Putamen (tissue), 1 donor: ENCODE results near the gene ZBTB43.
"Not testable (repeated sequence)": the region's sequence is repeated elsewhere in the genome, so short reads cannot be mapped to it uniquely, and the experiment has no call there.

Source experiments
- DNase-seq: peaks from one replicate; pipeline ENCODE4 v3.0.0-alpha.2; 2016; ENCODE audit warnings: low spot score

Gene ZBTB43, protein sequence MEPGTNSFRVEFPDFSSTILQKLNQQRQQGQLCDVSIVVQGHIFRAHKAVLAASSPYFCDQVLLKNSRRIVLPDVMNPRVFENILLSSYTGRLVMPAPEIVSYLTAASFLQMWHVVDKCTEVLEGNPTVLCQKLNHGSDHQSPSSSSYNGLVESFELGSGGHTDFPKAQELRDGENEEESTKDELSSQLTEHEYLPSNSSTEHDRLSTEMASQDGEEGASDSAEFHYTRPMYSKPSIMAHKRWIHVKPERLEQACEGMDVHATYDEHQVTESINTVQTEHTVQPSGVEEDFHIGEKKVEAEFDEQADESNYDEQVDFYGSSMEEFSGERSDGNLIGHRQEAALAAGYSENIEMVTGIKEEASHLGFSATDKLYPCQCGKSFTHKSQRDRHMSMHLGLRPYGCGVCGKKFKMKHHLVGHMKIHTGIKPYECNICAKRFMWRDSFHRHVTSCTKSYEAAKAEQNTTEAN

GRCh38 chr9:126804696-126805553 is at the start of gene ZBTB43:
TSS of gene ZBTB43 (plus strand) at chr9:126805040. CDS start at chr9:126832510, 27,470 bp downstream.
- DNase-seq, result peak; percentile 95

DNA sequence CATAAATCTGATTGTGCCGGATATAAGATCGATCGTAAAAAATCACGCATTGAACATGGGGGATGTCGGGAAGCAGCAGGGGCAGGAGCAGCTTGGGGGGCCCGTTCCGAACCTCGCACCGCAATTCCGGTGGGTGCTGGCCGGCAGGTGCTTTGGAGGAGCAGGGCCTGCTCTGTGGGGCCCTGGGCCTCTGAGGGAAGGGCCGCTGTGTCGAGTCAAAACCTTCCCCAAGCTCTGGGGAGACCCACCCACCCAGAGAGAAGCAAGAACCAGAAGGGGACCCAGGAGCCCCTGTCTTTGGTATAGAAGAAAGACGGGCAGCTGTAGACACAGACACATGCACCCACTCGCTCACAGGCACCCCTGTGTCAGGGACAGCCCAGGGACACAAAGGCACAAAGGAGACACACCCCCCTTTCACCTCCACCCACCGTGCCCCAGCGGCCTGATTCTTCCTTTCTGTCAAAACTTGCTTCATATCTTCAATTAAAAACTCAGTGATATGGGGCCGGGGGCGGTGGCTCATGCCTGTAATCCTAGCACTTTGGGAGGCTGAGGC is 49.4 kb upstream of the ZBTB43 start:
- DNase-seq, result no peak

GRCh38 chr9:126756238-126756637 is 48.6 kb upstream of the ZBTB43 start:
- no peak for DNase-seq

GRCh38 chr9:126756876-126757415 is 47.9 kb upstream of the ZBTB43 start:
- DNase-seq, result no peak

DNA sequence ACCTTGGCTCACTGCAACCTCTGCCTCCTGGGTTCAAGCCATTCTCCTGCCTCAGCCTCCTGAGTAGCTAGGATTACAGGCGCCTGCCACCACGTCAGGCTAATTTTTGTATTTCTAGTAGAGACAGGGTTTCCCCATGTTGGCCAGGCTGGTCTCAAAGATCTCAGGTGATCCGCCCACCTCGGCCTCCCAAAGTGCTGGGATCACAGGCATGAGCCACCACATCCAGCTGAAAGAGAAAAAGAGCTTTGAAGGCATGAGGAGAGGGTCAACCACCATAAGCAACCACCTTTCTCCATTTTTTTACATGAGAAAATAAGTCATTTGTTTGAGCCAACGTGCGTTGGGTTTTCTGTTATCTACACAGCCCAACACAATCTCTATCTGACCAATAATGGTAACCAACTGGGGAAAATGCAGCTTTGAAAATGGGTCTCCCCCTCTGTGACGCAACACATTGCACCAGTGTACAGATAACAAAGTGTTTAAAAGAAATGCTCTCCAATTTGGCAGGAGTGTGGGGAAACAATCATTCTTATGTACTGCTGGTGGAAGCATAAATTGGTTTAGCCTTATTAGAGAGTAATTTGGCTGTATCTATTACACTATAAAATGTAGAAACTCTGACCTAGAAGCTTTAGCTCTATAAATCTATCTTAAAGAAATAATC is 45.8 kb upstream of the ZBTB43 start:
- DNase-seq, result no peak

DNA sequence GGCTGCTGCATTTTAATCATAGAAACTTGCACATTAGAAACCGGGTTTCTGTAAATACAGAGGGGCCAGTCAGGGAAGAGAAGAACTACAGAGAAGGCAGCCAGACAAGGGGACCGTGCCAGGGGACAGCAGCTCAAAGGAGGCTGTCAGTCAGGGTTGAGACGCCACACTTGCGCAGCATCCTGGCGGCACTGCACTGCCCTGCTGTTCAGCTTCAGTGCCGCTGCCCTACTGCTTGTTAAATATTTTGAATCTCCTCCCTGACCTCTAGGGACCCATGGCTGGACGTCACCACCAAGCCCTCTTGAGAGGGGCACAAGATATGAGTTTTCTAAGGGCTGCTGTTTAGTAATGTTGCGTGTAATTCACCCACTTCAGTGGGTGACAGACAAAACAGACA is 43.6 kb upstream of the ZBTB43 start:
- no peak for DNase-seq

GRCh38 chr9:126763130-126763764 is 41.6 kb upstream of the ZBTB43 start:
- no peak for DNase-seq

- DNase-seq, result no peak
Observed at GRCh38 chr9:126773004-126773607, 31.7 kb upstream of the ZBTB43 start.

DNA sequence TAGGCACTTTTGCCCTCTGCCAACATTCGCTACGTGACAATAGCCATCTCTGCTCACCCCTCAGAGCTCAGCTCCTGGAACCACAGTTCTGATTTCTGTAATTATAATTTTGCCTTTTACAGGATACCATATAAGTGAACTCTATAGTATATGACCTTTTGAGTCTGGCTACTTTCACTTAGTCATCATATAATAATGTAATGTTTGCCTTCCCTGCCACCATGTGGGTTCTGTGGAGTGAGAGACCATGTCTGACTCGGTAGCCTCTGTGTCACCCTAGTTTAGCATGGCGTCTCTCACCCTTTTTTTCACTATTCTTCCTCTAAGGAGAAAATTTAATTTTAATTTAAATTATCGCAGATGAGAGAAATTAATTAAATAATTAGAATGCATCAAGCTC is 28.9 kb upstream of the ZBTB43 start:
- DNase-seq, result no peak

- DNase-seq, result no peak
Observed at GRCh38 chr9:126777733-126778132, 27.1 kb upstream of the ZBTB43 start.

DNA sequence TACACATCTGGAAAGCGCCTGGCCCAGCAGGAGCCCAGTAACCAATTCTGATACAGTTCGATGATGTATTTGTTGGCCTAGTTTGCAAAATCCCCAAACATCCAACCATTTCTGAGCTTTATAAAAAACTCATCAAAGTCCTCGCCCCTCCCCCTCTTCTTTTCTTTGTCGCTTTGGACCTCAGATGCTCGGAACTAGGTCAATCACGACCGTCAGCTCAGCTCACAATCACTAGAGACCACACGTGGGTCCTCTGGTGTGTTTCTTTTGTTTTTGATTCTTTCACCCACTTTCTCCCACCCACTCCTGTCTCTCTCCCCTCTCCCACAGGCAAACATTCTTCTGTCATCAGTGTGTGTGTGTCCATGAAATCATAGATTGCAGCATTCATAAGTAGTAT is 26.7 kb upstream of the ZBTB43 start:
- no peak for DNase-seq

- not testable (repeated sequence) for DNase-seq
Observed at GRCh38 chr9:126778696-126779095, 26.1 kb upstream of the ZBTB43 start.

DNA sequence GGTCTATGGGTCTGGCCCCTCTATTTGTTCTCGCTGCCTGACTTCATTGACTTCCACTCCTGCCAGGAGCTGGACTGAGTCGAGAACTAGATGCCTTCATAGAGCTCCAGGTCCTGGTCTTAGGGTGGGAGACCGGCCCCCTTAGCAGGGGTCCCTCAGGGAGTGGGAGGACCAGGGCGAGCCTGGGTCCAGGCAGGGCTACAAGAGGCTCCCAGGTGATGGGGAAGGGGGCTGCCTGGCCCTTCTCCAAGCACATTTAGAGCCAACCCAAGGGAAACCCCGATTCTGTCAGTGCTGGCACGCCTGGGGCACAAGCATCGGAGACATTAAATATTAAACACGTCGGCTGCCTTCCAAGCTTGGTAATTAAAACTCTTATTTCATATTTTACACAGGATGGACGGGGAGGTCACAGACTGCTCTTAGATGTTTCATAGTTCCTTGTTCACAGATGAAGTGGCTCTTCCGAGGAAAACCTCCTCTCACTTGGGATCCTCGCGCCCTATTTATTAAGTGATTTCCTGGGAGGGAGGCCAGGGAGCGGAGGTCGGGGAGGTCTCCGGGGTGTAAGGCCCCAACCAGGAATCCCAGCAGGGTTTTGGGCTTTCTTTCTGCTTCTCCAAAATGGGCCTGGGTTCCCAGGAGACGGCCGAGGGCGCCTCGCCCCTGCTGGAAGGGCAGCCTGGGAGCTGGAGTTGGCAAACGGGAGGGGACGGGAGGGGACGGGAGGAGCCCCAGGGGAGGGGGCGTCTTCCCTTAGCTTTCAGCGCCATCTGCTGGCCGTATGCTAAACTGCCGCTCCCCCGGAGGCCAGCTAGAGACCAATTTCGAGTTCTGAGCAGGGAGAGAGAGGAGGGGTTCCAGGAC is 23.4 kb upstream of the ZBTB43 start:
- DNase-seq, result peak; percentile 73

- DNase-seq, result no peak
Observed at GRCh38 chr9:126782053-126782388, 22.8 kb upstream of the ZBTB43 start.

DNA sequence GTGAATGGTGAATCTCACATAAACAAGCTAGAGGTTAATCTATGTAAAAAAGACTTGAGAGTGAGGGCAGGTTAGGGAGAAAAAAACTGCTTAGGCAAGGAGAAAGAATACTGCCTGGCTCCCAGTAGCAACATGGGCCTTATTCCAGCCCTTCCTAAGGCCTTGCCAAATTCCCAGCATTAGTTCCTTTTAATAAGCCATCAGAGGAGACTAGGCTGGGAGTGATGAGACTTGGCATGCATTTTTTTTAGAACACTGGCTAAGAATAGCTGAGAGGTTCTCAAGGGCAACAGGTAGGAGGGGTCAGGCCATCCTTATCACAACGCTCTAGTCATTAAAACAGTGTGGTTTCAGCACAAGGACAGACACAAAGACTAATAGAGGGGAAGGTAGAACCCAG is 20.9 kb upstream of the ZBTB43 start:
- no peak for DNase-seq

- DNase-seq, result no peak
Observed at GRCh38 chr9:126784401-126784800, 20.4 kb upstream of the ZBTB43 start.

DNA sequence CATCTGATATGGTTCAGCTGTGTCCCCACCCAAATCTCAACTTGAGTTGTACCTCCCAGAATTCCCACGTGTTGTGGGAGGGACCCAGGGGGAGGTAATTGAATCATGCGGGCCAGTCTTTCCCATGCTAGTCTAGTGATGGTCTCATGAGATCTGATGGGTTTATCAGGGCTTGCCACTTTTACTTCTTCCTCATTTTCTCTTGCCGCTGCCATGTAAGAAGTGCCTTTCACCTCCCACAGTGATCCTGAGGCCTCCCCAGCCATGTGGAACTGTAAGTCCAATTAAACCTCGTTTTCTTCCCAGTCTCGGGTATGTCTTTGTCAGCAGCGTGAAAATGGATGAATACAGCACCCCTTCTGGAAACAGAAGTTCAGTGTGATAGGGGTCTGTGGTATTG is 20.0 kb upstream of the ZBTB43 start:
- not testable (repeated sequence) for DNase-seq

GRCh38 chr9:126788046-126788445 is 16.8 kb upstream of the ZBTB43 start:
- no peak for DNase-seq

DNA sequence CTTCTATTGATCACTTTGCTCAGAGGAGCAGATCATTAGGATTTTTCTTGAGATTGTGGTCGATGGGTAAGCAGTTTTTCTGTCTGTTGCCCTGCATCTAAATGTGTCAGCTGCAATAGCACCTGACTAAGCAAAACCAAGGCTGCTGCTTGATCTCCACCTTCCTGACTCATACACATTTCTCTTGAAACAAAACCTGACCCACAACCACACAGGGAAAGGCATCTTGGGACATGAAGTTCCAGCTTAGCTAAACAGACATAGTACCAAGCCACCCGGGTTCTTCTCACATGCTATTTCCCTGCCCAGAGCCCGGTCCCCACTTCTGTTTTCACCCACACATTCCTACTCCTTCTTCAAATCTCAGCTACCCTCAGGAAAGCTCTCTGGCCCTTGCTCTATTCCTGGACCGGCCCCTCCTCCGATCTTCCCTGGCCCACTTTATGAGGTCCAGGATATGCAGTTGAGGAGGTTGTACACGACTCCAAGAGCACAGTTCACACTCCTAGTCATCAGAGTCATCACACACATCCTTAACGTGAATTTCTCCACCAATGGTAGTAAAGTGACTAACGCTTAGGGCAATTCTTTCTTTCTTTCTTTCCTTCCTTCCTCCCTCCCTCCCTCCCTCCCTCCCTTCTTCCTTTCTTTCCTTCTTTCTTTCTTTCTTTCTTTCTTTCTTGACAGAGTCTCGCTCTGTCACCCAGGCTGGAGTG is 16.0 kb upstream of the ZBTB43 start:
- DNase-seq, result no peak
